B cell (primary cell): ENCODE results near the gene OR2W3. TPM values are rescaled to one million over a fixed set of nuclear protein-coding genes. Genes with fewer than 3 reads are reported as not detected.

ENCODE experiments used
- ATAC-seq: fragments of 200-7000 bp; cut with Tn5 transposase; one replicate; pipeline ENCODE4 v1.10.0; 2021; ENCODE audit warnings: low read depth, mild to moderate bottlenecking, moderate number of reproducible peaks, moderate library complexity
- CTCF ChIA-PET: fragments of 350-600 bp; sonication (Branson Sonifier 250); formaldehyde crosslinking; loops from one replicate; lab custom pipeline; 2021; ENCODE audit warnings: antibody characterized with exemption, inconsistent platforms; lab: Charles Lee
- POLR2A ChIA-PET: fragments of 350-600 bp; sonication (Branson Sonifier 250); formaldehyde crosslinking; loops from one replicate; lab custom pipeline; 2021; ENCODE audit warnings: antibody characterized with exemption; lab: Charles Lee
- DNase-seq: peaks from one replicate; pipeline ENCODE4 v3.0.0; 2013
- H2AFZ ChIP-seq: 2 replicates; pipeline ENCODE4 v1.6.1; 2012; ENCODE audit warnings: mild to moderate bottlenecking, low read depth, low read length; ENCODE audit not compliant: insufficient read depth, poor library complexity, severe bottlenecking
- H3K27ac ChIP-seq, 2 donors: 1 replicate in 1 of 2; 2 replicates in 1 of 2; pipeline ENCODE4 v1.5.1; 2012 to 2013; ENCODE audit warnings: low read length in 2 of 2, mild to moderate bottlenecking in 2 of 2, moderate library complexity in 1 of 2
- H3K27me3 ChIP-seq, 4 experiments: fragments of 200-600 bp in 1 of 4; sonication (generic) in 1 of 4; replicated peaks in 1 of 4; 1 replicate in 2 of 4; 2 replicates in 2 of 4; pipeline versions ENCODE4 v1.6.1 to v1.7.0; 2013 to 2016; ENCODE audit warnings: low read length in 3 of 4, mild to moderate bottlenecking in 2 of 4, mixed read lengths in 1 of 4, moderate library complexity in 1 of 4; ENCODE audit not compliant: insufficient read depth in 4 of 4, control insufficient read depth in 3 of 4; ENCODE audit errors: control extremely low read depth in 1 of 4
- H3K36me3 ChIP-seq, 2 experiments: replicated peaks in 1 of 2; 1 replicate in 1 of 2; 2 replicates in 1 of 2; pipeline versions ENCODE4 v1.6.1 to v1.7.1; 2013; ENCODE audit warnings: low read length in 1 of 2; ENCODE audit not compliant: insufficient read depth in 2 of 2, control insufficient read depth in 1 of 2; ENCODE audit errors: control extremely low read depth in 1 of 2, extremely low read depth in 1 of 2
- H3K4me1 ChIP-seq, 2 donors: fragments of 200-600 bp in 1 of 2; sonication (generic) in 1 of 2; 1 replicate in 1 of 2; 2 replicates in 1 of 2; pipeline versions ENCODE4 v1.5.1 to v1.6.1; 2013 to 2017; ENCODE audit warnings: low read length in 2 of 2; ENCODE audit not compliant: control insufficient read depth in 2 of 2, insufficient read depth in 2 of 2
- H3K4me2 ChIP-seq: replicated peaks from 2 replicates; pipeline ENCODE3; 2012; ENCODE audit warnings: mild to moderate bottlenecking, low read depth, low read length; ENCODE audit not compliant: poor library complexity, severe bottlenecking
- H3K4me3 ChIP-seq, 5 experiments: fragments of 200-600 bp in 1 of 5; sonication (generic) in 1 of 5; 1 replicate in 3 of 5; 2 replicates in 2 of 5; pipeline versions ENCODE4 v1.5.1 to v1.7.0; 2011 to 2016; ENCODE audit warnings: low read length in 4 of 5, mild to moderate bottlenecking in 4 of 5, low read depth in 2 of 5, control low read depth in 1 of 5, moderate library complexity in 1 of 5; ENCODE audit not compliant: insufficient read depth in 1 of 5; ENCODE audit errors: control extremely low read depth in 1 of 5, extremely low read depth in 1 of 5
- H3K79me2 ChIP-seq: fragments of 200-600 bp; sonication (generic); one replicate; pipeline ENCODE4 v1.6.0; 2016; ENCODE audit warnings: low read length; ENCODE audit not compliant: control insufficient read depth, insufficient read depth
- H3K9ac ChIP-seq: fragments of 200-600 bp; sonication (generic); 2 replicates; pipeline ENCODE4 v1.6.1; 2017; ENCODE audit warnings: mild to moderate bottlenecking, low read length, moderate library complexity
- H3K9me3 ChIP-seq, 3 donors: one replicate each; pipeline versions ENCODE4 v1.6.1 to v1.7.1; 2013; ENCODE audit warnings: low read length in 2 of 3; ENCODE audit not compliant: control insufficient read depth in 2 of 3, insufficient read depth in 1 of 3; ENCODE audit errors: control extremely low read depth in 1 of 3
- H4K20me1 ChIP-seq: 2 replicates; pipeline ENCODE4 v1.6.0; 2012; ENCODE audit warnings: mild to moderate bottlenecking, low read length; ENCODE audit not compliant: insufficient read depth, control insufficient read depth, poor library complexity, severe bottlenecking
- H3K27ac Mint-ChIP-seq: one replicate; pipeline ENCODE4 v1.8.0; 2021; ENCODE audit warnings: mixed read lengths
- H3K27me3 Mint-ChIP-seq: one replicate; pipeline ENCODE4 v1.8.0; 2021; ENCODE audit warnings: mixed read lengths
- H3K4me1 Mint-ChIP-seq: one replicate; pipeline ENCODE4 v1.8.0; 2021; ENCODE audit warnings: mixed read lengths
- H3K4me3 Mint-ChIP-seq: one replicate; pipeline ENCODE4 v1.8.0; 2021; ENCODE audit warnings: mixed read lengths
- H3K9me3 Mint-ChIP-seq: one replicate; pipeline ENCODE4 v1.8.0; 2022; ENCODE audit warnings: mixed read lengths; ENCODE audit not compliant: insufficient read depth
- EZH2 ChIP-seq: IDR thresholded peaks from 2 replicates; pipeline ENCODE4 v1.6.1; 2012; ENCODE audit warnings: borderline replicate concordance, low read depth, mild to moderate bottlenecking, moderate library complexity, low read length; ENCODE audit not compliant: insufficient read depth, poor library complexity, severe bottlenecking
- WGBS: methylation state at CpG from one replicate; pipeline ENCODE4 v1.1.5; 2013; ENCODE audit warnings: missing lambda C conversion rate; ENCODE audit not compliant: insufficient coverage; 5-methylcytosine and 5-hydroxymethylcytosine counted together
- intact Hi-C: fragments of 100-400 bp; cut with micrococcal nuclease; formaldehyde crosslinking; loops from one replicate; pipeline ENCODE4 v1.10.0; 2022
- polyA plus RNA-seq: library from polyadenylated mRNA; depleted of rRNA; stranded (reverse); fragments of >200 nt; gene quantifications from 2 replicates; pipeline ENCODE4 v1.2.3, GENCODE V29; 2012
- total RNA-seq, 2 donors: library from RNA; stranded (reverse); fragments of 120-200 nt in 1 of 2; gene quantifications; 1 replicate in 1 of 2; 2 replicates in 1 of 2; pipeline versions ENCODE4 v1.2.3 to v1.2.4, GENCODE V29; 2013 to 2022
- TF ChIP-seq, protein P1 (sequence below): fragments of 200-600 bp; IDR thresholded peaks from one replicate; pipeline ENCODE4 v1.8.0; 2022; ENCODE audit warnings: antibody characterized with exemption, mild to moderate bottlenecking

Gene OR2W3
- total and polyA plus RNA-seq, 2 donors (not counting 1 experiment from before 2014, with no cell fraction given) = 2.5 TPM; not detected in 1

DNA sequence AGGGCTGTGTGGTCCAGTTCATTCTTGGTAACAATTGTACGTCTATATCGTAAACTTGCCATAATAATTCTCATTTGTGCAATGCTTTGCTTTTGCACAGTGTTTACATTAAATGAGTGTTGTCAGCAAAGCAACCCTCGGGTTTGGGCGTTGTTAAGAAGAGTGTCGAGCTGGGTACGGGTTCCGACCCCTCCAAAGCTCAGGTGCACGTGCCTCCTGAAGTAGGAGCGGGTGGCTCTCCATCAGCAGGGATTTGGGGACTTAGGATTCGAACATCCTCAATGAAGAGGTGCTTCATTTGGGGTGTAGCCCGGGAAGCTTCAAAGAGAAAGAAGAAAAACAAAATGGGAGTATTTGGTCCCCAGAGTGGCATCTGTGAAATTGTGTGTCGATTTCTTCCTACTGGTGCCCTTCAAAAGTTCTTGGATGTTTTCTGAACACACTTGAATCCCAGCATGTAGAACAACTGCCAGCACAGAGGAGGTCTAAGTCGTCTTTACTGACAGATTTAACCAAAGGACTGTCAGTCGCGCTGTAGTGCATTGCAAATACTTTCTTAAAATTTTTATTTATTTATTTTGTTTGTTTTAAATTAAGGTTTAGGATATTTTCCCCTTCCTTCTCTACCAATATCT is 37.3 kb upstream of the OR2W3 start:
- Histone ChIP-seq H4K20me1 (no peaks in the 10 kb centered on the region), H2AFZ (peak overlapping the region; percentile 91), H3K4me3 (peak overlapping the region; percentile 45 to 81 (median 66)), H3K79me2 (no peaks in the 10 kb centered on the region), H3K9me3 (peaks cover 0 to 2% (median 0%) of the 10 kb centered on the region in 3 donors), H3K27ac (peak overlapping the region in 1 of 2 donors; percentile 34), H3K36me3 (no peaks in the 10 kb centered on the region), H3K4me1 (peaks cover 4 to 8% of the 10 kb centered on the region in 2 donors), H3K4me2 (peak overlapping the region; percentile 76), H3K9ac (peak overlapping the region; percentile 74), H3K27me3 (peaks cover 0 to 7% (median 1%) of the 10 kb centered on the region in 4 experiments)
- no peak overlapping the region for H3K27ac Mint-ChIP-seq
- POLR2A ChIA-PET = no interaction called here
- H3K4me3 Mint-ChIP-seq = peak overlapping the region; percentile 86
- H3K27me3 Mint-ChIP-seq = peaks cover 35% of the 10 kb centered on the region
- no peaks in the 10 kb centered on the region for H3K9me3 Mint-ChIP-seq
- intact Hi-C loops = no loop called here
- CTCF ChIA-PET = interaction anchor here (1.0 kb wide), 1 partner anchor 49 kb away, joined by 3 read pairs; no protein-coding TSS in a partner anchor
- DNase-seq (no peak), ATAC-seq (no peak)
- WGBS = 0% methylated on average over 9 of the region's 15 CpGs
- no peak for TF ChIP-seq EZH2
- TF ChIP-seq, protein P1, sequence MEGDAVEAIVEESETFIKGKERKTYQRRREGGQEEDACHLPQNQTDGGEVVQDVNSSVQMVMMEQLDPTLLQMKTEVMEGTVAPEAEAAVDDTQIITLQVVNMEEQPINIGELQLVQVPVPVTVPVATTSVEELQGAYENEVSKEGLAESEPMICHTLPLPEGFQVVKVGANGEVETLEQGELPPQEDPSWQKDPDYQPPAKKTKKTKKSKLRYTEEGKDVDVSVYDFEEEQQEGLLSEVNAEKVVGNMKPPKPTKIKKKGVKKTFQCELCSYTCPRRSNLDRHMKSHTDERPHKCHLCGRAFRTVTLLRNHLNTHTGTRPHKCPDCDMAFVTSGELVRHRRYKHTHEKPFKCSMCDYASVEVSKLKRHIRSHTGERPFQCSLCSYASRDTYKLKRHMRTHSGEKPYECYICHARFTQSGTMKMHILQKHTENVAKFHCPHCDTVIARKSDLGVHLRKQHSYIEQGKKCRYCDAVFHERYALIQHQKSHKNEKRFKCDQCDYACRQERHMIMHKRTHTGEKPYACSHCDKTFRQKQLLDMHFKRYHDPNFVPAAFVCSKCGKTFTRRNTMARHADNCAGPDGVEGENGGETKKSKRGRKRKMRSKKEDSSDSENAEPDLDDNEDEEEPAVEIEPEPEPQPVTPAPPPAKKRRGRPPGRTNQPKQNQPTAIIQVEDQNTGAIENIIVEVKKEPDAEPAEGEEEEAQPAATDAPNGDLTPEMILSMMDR = no peak
- peaks cover 14% of the 10 kb centered on the region for H3K4me1 Mint-ChIP-seq

- Histone ChIP-seq H3K27me3 (peaks cover 0 to 6% (median 1%) of the 10 kb centered on the region in 4 experiments), H3K36me3 (no peaks in the 10 kb centered on the region), H3K4me2 (no peak overlapping the region), H2AFZ (no peak overlapping the region), H3K9me3 (no peaks in the 10 kb centered on the region), H3K27ac (no peak overlapping the region), H4K20me1 (no peaks in the 10 kb centered on the region), H3K4me1 (peaks cover 4 to 6% of the 10 kb centered on the region in 2 donors), H3K4me3 (no peak overlapping the region), H3K79me2 (no peaks in the 10 kb centered on the region), H3K9ac (no peak overlapping the region)
- H3K9me3 Mint-ChIP-seq = no peaks in the 10 kb centered on the region
- intact Hi-C loops = no loop called here
- WGBS = no CpG with 5 or more reads among the region's 4 CpGs
- peaks cover 20% of the 10 kb centered on the region for H3K27me3 Mint-ChIP-seq
- no peak overlapping the region for H3K4me3 Mint-ChIP-seq
- CTCF ChIA-PET = no interaction called here
- TF ChIP-seq, protein P1 = no peak
- no peak for TF ChIP-seq EZH2
- peaks cover 9% of the 10 kb centered on the region for H3K4me1 Mint-ChIP-seq
- DNase-seq (no peak), ATAC-seq (no peak)
- POLR2A ChIA-PET = no interaction called here
- H3K27ac Mint-ChIP-seq = no peak overlapping the region
Measured at GRCh38 chr1:247862756-247863155, 32.6 kb upstream of the OR2W3 start.
